Measurements from ENCODE around the gene RAD51B.

The RAD51B gene

GRCh38 chr14:68609012-68609411 lies 789.4 kb downstream of the RAD51B start:
- DNase-seq: no peak

- DNase-seq: no peak
These were observed 790.7 kb downstream of the RAD51B start for GRCh38 chr14:68610251-68610793.

DNA sequence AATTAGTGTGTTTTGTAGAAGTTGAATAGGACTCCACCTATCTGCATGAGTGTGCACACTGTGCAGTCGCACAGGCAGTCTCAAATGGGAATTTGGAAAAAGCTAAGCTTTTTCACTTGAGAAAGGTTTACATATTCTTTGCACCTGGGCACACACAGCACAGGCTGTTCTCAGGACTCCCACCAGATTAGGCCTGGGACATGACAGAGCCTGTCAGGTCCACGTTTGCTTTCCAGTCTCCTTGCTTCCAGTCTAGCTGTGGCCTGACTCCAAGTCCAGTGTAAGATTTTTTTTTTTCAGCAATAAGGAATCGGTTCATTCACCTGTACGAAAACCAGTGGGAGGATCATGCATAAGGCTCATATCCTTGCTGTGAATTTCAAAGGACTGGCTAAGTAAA lies 792.0 kb downstream of the RAD51B start:
- no peak for DNase-seq

GRCh38 chr14:68612049-68612448 lies 792.5 kb downstream of the RAD51B start:
- DNase-seq: no peak

GRCh38 chr14:68616221-68616902 lies 796.8 kb downstream of the RAD51B start:
- DNase-seq: peak in 1 of 3 donors; percentile 44

DNA sequence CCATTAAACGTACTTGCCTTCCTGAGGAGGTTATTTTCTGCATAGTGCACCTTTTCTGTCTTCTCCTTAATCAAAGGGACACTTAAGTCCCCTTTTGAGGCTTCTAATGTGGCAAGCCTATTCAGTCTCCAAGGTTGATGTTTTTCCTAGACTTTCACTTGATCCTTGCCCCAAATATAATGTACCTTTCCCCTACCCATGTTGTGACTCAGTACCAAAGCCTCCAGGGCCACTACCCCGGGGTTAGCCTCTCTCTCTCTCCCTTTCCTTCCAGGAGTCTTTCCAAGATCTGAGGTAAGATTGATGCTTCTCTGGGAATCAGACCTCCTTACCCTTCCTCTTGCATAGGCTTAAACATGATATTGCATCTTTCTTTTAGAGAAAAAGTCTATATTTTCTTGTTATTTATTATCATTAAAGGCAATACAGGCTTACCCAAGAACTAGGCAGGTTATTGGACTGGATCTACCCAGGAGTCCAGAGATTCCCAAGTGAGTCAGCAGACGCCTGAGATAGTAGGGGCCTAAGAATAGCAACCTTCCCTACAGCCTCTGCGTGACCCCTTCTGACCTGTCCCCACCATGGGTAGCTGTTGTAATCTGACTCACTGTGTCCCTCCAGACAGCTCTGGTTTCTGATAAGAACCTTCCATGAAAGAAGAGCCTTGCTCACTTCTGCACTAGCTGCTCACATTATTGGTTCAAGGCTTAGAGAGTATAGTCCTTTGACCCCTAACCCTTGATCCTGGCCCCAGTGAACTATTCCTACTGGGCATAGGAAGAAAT lies 800.4 kb downstream of the RAD51B start:
- no peak for DNase-seq

- DNase-seq: no peak
These were observed 802.1 kb downstream of the RAD51B start for GRCh38 chr14:68621400-68622365.

GRCh38 chr14:68622856-68623255 lies 803.3 kb downstream of the RAD51B start:
- DNase-seq: no peak

- DNase-seq: no peak
These were observed 803.7 kb downstream of the RAD51B start for GRCh38 chr14:68623307-68623706.

DNA sequence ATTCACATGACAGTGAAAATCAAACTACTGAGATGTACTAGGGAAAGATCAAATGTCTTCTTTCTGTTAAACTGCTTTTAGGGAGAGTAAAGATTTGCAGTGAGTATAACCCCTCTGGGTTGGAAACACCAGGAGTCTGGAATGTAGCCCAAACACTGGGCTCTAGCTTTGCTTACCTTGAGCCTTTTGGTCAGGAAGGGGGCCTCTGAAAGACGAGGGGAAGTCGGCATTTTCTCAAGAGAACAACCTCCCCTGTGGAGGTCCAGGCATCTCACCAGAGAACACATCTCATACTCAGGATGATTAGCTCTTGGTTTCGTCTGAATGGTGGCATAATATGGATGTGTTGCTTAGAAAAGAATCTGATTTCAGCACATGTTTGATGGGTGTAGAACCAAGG lies 804.2 kb downstream of the RAD51B start:
- DNase-seq: no peak

DNA sequence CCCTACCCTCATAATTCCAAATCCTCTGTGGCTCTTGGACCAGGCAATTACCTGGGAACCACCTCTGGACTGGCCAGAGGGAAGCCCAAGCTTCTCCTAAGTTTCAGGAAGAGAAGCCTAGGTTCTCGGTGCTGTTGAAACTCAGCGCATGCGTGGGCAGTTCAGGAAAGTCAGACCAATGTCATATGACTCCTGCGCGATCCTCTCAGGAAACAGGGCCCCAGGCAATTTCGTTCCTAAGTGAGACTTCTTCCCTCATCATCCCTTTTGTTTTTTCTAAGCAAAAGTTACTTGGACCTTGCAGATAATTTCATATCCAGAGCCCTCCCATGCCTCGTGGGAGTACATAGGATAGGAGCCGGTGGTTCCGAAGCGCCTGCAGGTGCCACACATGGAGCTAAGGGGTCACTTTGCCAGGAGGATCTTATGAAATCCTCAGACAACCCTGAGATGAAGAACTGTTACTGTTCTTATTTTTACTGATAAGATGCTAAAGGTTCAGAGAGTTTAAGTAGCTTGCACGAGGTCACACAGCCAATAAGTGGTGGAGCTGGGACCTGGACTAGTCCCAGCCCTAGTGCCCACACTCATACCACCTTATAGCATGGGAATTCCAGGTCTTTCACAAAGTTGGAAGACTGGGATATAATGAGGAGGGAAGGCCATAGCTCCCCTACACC lies 805.1 kb downstream of the RAD51B start:
- peak; percentile 84 to 87 (median 84) for DNase-seq

DNA sequence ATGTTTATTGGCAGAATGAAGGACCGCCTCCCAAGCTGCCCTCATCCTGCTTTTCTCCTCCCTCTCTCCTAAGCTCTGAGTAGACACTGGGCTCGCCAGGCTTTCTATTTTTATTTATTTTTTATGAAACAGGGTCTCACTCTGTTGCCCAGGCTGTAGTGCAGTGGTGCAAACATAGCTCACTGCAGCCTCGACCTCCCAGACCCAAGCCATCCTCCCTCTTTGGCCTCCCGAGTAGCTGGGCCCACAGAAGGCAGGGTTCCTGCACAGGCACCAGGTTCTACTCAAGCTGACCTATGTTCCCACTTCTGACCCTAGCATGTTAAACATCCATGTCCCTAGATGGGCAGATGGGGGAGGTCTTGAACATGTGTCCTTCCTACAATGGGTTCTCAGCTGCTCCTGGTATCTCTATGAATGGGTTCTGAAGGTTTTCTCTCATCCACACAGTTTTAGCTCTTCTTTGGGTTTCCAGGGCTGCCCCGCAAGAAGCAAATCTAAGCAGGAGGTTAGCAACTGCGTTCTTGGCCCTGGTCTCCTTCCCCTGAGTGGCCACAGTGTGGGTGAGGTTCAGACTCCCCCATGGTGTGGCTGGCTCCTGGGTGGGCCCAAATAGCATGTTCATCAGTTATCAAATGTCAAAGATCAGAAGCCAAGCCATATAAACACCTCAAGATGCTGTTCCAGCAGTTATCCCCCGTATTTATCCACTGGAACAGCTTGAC lies 805.9 kb downstream of the RAD51B start:
- no peak for DNase-seq

- DNase-seq: no peak
These were observed 806.8 kb downstream of the RAD51B start for GRCh38 chr14:68626386-68626785.

GRCh38 chr14:68627050-68627867 lies 807.7 kb downstream of the RAD51B start:
- DNase-seq: no peak

DNA sequence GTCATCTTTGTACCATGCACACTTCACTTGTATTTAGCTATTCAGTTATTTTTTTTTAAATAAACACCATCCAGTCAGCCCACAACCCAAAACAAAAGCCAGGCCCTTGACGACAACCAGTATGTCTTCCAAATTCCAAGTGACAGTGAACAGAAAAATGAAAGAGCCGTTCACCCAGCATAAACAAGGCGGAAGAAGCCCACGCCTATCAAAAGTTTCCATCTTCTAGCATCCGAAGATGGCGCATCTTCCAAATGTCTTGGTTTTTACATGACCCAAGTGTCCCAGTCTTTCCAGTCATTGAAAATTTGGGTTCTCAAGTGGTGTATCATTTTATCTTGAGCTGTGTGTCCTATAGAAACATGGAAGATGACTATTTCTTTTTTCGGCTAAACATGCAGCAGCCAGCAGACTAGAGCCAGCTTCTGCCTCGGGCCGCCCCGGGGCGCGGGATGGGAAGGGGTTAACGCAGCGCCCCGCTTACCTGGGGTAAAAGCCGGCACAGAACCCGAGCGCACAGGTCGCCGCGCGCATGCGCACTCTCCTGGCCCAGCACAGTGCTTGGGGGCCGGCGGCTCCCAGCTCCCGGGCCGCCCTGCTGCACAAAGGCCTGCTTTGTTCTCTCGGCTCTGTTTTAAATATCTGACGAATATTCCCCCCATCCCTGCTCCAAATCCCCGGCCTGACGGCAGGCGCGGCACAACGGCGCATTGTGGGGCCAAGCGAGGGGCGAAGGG lies 808.5 kb downstream of the RAD51B start:
- DNase-seq: no peak

GRCh38 chr14:68628605-68629310 lies 809.2 kb downstream of the RAD51B start:
- DNase-seq: no peak

- DNase-seq: no peak
These were observed 810.5 kb downstream of the RAD51B start for GRCh38 chr14:68630081-68630571.

GRCh38 chr14:68630611-68631393 lies 811.2 kb downstream of the RAD51B start:
- DNase-seq: no peak

Measured in suppressor macrophage treated with lipopolysaccharide for 1 hour (primary cell).